Measurements from ENCODE around the gene ARHGEF6. TPM values are rescaled to one million over a fixed set of nuclear protein-coding genes. Genes with fewer than 3 reads are reported as not detected.

Gene ARHGEF6
- polyA plus RNA-seq, 1 donor from 2014 or later, result 1.8 TPM

- Histone ChIP-seq H3K9me2 (ENCODE audit: insufficient read depth, low read length) (no peaks in the 10 kb centered on the region), H4K20me1 (ENCODE audit: insufficient read depth) (no peaks in the 10 kb centered on the region), H3K9me3 (ENCODE audit: low read length) (no peaks in the 10 kb centered on the region), H3K36me3 (ENCODE audit: insufficient read depth, low read length) (no peaks in the 10 kb centered on the region), H3K9ac (ENCODE audit: low read length) (no peak overlapping the region), H3K4me2 (ENCODE audit: low read length) (no peak overlapping the region), H2AFZ (ENCODE audit: low read depth, low read length) (no peak overlapping the region), H3K79me2 (replicated peaks; ENCODE audit: insufficient read depth, low read length) (no peaks in the 10 kb centered on the region), H3K27ac (ENCODE audit: low read length) (no peak overlapping the region), H3K4me3 (ENCODE audit: low read length) (no peak overlapping the region), H3F3A (ENCODE audit: insufficient read depth, low read length, poor library complexity, severe bottlenecking) (no peaks in the 10 kb centered on the region), H3K27me3 (ENCODE audit: insufficient read depth, low read depth, low read length) (no peaks in the 10 kb centered on the region)
- TF ChIP-seq REST (IDR thresholded peaks at IDR 0.05; ENCODE audit: borderline replicate concordance) (no peak), RAD21 (conservative IDR thresholded peaks at IDR 0.05) (no peak), SMC3 (conservative IDR thresholded peaks at IDR 0.05; ENCODE audit: poor library complexity) (no peak), TAF1 (IDR thresholded peaks at IDR 0.05; ENCODE audit: low read depth) (no peak), POLR2AphosphoS5 (IDR thresholded peaks at IDR 0.05) (no peak), EP300 (conservative IDR thresholded peaks at IDR 0.05; ENCODE audit: poor library complexity, severe bottlenecking) (no peak)
- TF ChIP-seq, protein P1, sequence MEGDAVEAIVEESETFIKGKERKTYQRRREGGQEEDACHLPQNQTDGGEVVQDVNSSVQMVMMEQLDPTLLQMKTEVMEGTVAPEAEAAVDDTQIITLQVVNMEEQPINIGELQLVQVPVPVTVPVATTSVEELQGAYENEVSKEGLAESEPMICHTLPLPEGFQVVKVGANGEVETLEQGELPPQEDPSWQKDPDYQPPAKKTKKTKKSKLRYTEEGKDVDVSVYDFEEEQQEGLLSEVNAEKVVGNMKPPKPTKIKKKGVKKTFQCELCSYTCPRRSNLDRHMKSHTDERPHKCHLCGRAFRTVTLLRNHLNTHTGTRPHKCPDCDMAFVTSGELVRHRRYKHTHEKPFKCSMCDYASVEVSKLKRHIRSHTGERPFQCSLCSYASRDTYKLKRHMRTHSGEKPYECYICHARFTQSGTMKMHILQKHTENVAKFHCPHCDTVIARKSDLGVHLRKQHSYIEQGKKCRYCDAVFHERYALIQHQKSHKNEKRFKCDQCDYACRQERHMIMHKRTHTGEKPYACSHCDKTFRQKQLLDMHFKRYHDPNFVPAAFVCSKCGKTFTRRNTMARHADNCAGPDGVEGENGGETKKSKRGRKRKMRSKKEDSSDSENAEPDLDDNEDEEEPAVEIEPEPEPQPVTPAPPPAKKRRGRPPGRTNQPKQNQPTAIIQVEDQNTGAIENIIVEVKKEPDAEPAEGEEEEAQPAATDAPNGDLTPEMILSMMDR (IDR thresholded peaks at IDR 0.05; ENCODE audit: poor library complexity, severe bottlenecking), result no peak
These were observed 96.6 kb downstream of the ARHGEF6 start for GRCh38 chrX:136684120-136684519.

DNA sequence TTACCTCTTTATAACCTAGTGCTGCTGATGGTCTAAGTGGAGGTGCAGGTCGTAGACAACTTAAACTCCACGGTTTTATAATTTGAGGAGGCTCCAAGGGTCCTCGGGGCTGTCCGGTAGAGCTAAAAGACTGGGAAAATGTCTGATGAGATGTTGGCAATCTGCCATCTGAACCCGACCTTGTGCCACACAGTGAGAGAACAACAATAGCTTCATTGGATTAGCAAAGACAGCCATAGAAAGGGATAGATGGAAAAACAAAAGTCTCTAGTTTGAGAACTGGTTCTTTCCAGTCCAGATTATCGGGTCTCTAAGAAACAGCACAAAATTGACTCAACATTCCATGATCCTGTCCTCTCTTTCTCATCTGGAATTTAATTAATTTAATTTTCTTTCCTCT is 101.2 kb downstream of the ARHGEF6 start:
- Histone ChIP-seq H3K4me3 (ENCODE audit: low read length) (no peak overlapping the region), H3F3A (ENCODE audit: insufficient read depth, low read length, poor library complexity, severe bottlenecking) (no peaks in the 10 kb centered on the region), H3K4me2 (ENCODE audit: low read length) (no peak overlapping the region), H4K20me1 (ENCODE audit: insufficient read depth) (no peaks in the 10 kb centered on the region), H3K27ac (ENCODE audit: low read length) (no peak overlapping the region), H3K9ac (ENCODE audit: low read length) (no peak overlapping the region), H3K36me3 (ENCODE audit: insufficient read depth, low read length) (no peaks in the 10 kb centered on the region), H3K79me2 (replicated peaks; ENCODE audit: insufficient read depth, low read length) (no peaks in the 10 kb centered on the region), H3K27me3 (ENCODE audit: insufficient read depth, low read depth, low read length) (no peaks in the 10 kb centered on the region), H3K9me2 (ENCODE audit: insufficient read depth, low read length) (no peaks in the 10 kb centered on the region), H2AFZ (ENCODE audit: low read depth, low read length) (no peak overlapping the region), H3K9me3 (ENCODE audit: low read length) (no peaks in the 10 kb centered on the region)
- TF ChIP-seq REST (IDR thresholded peaks at IDR 0.05; ENCODE audit: borderline replicate concordance), result no peak
- TF ChIP-seq POLR2AphosphoS5 (IDR thresholded peaks at IDR 0.05), result no peak
- no peak for TF ChIP-seq EZH2 (IDR thresholded peaks at IDR 0.05; ENCODE audit: borderline replicate concordance, insufficient read depth, low read length, poor library complexity, severe bottlenecking)
- no peak for TF ChIP-seq EP300 (conservative IDR thresholded peaks at IDR 0.05; ENCODE audit: poor library complexity, severe bottlenecking)
- TF ChIP-seq MXI1 (conservative IDR thresholded peaks at IDR 0.05; ENCODE audit: poor library complexity, severe bottlenecking), result no peak
- no peak for TF ChIP-seq TAF1 (IDR thresholded peaks at IDR 0.05; ENCODE audit: low read depth)
- TF ChIP-seq RAD21 (conservative IDR thresholded peaks at IDR 0.05), result no peak
- TF ChIP-seq SMC3 (conservative IDR thresholded peaks at IDR 0.05; ENCODE audit: poor library complexity), result no peak
- TF ChIP-seq, protein P1 (IDR thresholded peaks at IDR 0.05; ENCODE audit: poor library complexity, severe bottlenecking), result no peak
